GM23338 (cell line): Measurements from ENCODE around the gene PACSIN3. TPM values are rescaled to one million over a fixed set of nuclear protein-coding genes. Genes with fewer than 3 reads are reported as not detected.

Experiments
- ATAC-seq: fragments of 200-7000 bp; cut with Tn5 transposase; 3 replicates; pipeline ENCODE4 v1.9.1; 2020
- DNase-seq: peaks from one replicate; pipeline ENCODE4 v3.0.0-alpha.2; 2015; ENCODE audit warnings: low spot score
- H2AFZ ChIP-seq: fragments of 200-600 bp; sonication (generic); 2 replicates; pipeline ENCODE4 v1.8.0; 2016; ENCODE audit warnings: antibody characterized with exemption, mild to moderate bottlenecking, moderate library complexity
- H3F3A ChIP-seq: fragments of 200-600 bp; sonication (generic); replicated peaks from 2 replicates; pipeline ENCODE4 v1.8.0; 2017; ENCODE audit warnings: antibody characterized with exemption, mixed run types, low read depth
- H3K27ac ChIP-seq: fragments of 200-600 bp; sonication (generic); 2 replicates; pipeline ENCODE4 v1.6.1; 2016; ENCODE audit warnings: low read depth
- H3K27me3 ChIP-seq: fragments of 200-600 bp; sonication (generic); 2 replicates; pipeline ENCODE4 v1.8.0; 2016; ENCODE audit warnings: mild to moderate bottlenecking, mixed run types, moderate library complexity; ENCODE audit not compliant: insufficient read depth
- H3K36me3 ChIP-seq: fragments of 200-600 bp; sonication (generic); 2 replicates; pipeline ENCODE4 v1.8.0; 2016; ENCODE audit warnings: mild to moderate bottlenecking; ENCODE audit not compliant: insufficient read depth
- H3K4me1 ChIP-seq: fragments of 200-600 bp; sonication (generic); 2 replicates; pipeline ENCODE4 v1.8.0; 2016; ENCODE audit warnings: mild to moderate bottlenecking, moderate library complexity; ENCODE audit not compliant: insufficient read depth
- H3K4me2 ChIP-seq: fragments of 200-600 bp; sonication (generic); 2 replicates; pipeline ENCODE4 v1.7.1; 2017; ENCODE audit warnings: mixed run types
- H3K4me3 ChIP-seq: fragments of 200-600 bp; sonication (generic); 2 replicates; pipeline ENCODE4 v1.6.1; 2016; ENCODE audit warnings: mixed run types
- H3K79me2 ChIP-seq: fragments of 200-600 bp; sonication (generic); replicated peaks from 2 replicates; pipeline ENCODE4 v1.8.0; 2017; ENCODE audit warnings: mild to moderate bottlenecking; ENCODE audit not compliant: insufficient read depth
- H3K9me2 ChIP-seq: fragments of 200-600 bp; sonication (generic); 2 replicates; pipeline ENCODE4 v1.8.0; 2017; ENCODE audit not compliant: insufficient read depth
- H4K20me1 ChIP-seq: fragments of 200-600 bp; sonication (generic); replicated peaks from 2 replicates; pipeline ENCODE4 v1.8.0; 2017; ENCODE audit warnings: mild to moderate bottlenecking; ENCODE audit not compliant: insufficient read depth
- H3K27ac Mint-ChIP-seq: 2 replicates; pipeline ENCODE4 v1.8.0; 2020; ENCODE audit warnings: inconsistent platforms, mild to moderate bottlenecking, moderate library complexity, mixed read lengths
- H3K27me3 Mint-ChIP-seq: 3 replicates; pipeline ENCODE4 v1.8.0; 2022; ENCODE audit warnings: low read depth, mild to moderate bottlenecking, moderate library complexity, mixed read lengths, inconsistent platforms; ENCODE audit not compliant: insufficient read depth, poor library complexity
- H3K36me3 Mint-ChIP-seq: 3 replicates; pipeline ENCODE4 v1.8.0; 2021; ENCODE audit warnings: low read depth, mild to moderate bottlenecking, inconsistent platforms, moderate library complexity, mixed read lengths
- H3K4me1 Mint-ChIP-seq: 3 replicates; pipeline ENCODE4 v1.8.0; 2020; ENCODE audit warnings: mild to moderate bottlenecking, inconsistent platforms, mixed read lengths
- H3K4me3 Mint-ChIP-seq: 3 replicates; pipeline ENCODE4 v1.8.0; 2021; ENCODE audit warnings: moderate library complexity, mild to moderate bottlenecking, inconsistent platforms, mixed read lengths
- H3K9me3 Mint-ChIP-seq: 3 replicates; pipeline ENCODE4 v1.8.0; 2020; ENCODE audit warnings: moderate library complexity, mild to moderate bottlenecking, inconsistent platforms, mixed read lengths
- CREB1 ChIP-seq: fragments of 250-450 bp; sonication (Bioruptor Pico); IDR thresholded peaks from 2 replicates; pipeline ENCODE4 v1.5.0; 2020; ENCODE audit warnings: low read depth, mild to moderate bottlenecking, moderate library complexity
- CTCF ChIP-seq, 2 experiments: fragments of 200-600 bp in 1 of 2; sonication (generic) in 1 of 2; conservative IDR thresholded peaks; 2 replicates each; pipeline versions ENCODE4 v1.5.1 to v1.6.1; 2016 to 2017; ENCODE audit warnings: antibody characterized with exemption in 2 of 2, low read depth in 2 of 2, mild to moderate bottlenecking in 2 of 2, moderate library complexity in 1 of 2
- EZH2 ChIP-seq: fragments of 200-600 bp; sonication (generic); IDR thresholded peaks from one replicate; pipeline ENCODE4 v1.8.0; 2017; ENCODE audit warnings: antibody characterized with exemption, mild to moderate bottlenecking, low read depth; ENCODE audit not compliant: unreplicated experiment
- JUNB ChIP-seq: IDR thresholded peaks from one replicate; pipeline ENCODE4 v1.6.1; 2016; ENCODE audit warnings: antibody characterized with exemption; ENCODE audit not compliant: unreplicated experiment
- ZNF462 ChIP-seq: fragments of 250-450 bp; sonication (Bioruptor Pico); IDR thresholded peaks from 2 replicates; pipeline ENCODE4 v1.5.0; 2020; ENCODE audit warnings: mild to moderate bottlenecking, moderate library complexity
- polyA plus RNA-seq: library from polyadenylated mRNA; unstranded; fragments of >200 nt; fragmentation: Nextera tagmentation; extraction: Ambion mirVana; gene quantifications from 2 replicates; pipeline ENCODE4 v1.2.1, GENCODE V29; 2016
- total RNA-seq: library from RNA; depleted of rRNA; stranded (reverse); fragments of >200 nt; shearing (Covaris generic); gene quantifications from 2 replicates; pipeline ENCODE4 v1.2.3, GENCODE V29; 2014

PACSIN3 gene
- total and polyA plus RNA-seq, 2 experiments from 2014 or later = 39.6 to 72.1 TPM

DNA sequence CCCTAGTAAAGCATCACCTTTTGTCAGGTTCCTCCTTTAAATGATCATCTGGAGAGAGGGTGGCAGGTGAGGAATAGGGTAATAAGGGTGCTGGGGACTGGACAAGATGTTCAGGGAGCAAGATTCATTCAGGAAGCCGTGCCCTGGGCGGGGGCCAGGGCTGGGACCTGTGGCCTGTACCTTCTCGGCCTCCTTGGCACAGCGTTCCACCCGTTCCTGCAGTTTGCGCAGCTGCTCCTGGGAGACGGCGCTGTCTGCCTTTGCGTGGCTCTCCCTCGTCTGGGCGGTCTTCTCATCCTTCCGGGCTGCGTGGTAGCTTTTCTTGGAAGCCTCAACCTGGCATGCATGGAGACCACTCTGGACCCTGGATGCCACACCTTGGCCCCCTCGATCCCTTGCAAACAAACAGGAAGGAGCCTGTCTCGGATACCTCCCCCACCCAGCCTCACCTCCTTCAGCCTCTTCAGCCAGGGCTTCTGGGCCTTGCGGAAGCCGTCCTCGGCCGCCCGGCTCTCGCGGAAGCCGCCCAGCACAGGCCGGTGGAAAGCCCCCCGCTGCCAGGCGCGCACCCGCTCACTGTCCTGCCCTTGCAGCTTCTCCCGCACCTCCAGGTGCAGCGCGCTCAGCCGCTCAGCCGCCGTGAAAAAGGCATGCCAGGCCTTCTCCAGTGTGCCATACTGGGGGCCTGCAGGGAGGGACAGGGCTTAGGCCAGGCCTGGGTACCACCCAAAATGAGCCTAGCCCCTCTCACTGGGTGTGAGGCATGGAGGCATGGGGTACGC, 6.0 kb downstream of the PACSIN3 start:
- Histone ChIP-seq H3K4me1 (peaks cover 14% of the 10 kb centered on the region), H3K9me2 (no peaks in the 10 kb centered on the region), H2AFZ (no peak overlapping the region), H3K36me3 (no peaks in the 10 kb centered on the region), H4K20me1 (no peaks in the 10 kb centered on the region; the same call in 1 of the 2 replicates), H3K27me3 (no peaks in the 10 kb centered on the region), H3F3A (peaks cover 21% of the 10 kb centered on the region), H3K4me2 (no peak overlapping the region), H3K79me2 (peaks cover 37% of the 10 kb centered on the region), H3K27ac (no peak overlapping the region), H3K4me3 (no peak overlapping the region)
- Mint-ChIP-seq H3K27ac (peak overlapping the region; percentile 9; the same call in 1 of the 2 replicates), H3K36me3 (peaks cover 12% of the 10 kb centered on the region; the same call in 1 of the 3 replicates), H3K9me3 (no peaks in the 10 kb centered on the region), H3K27me3 (peaks cover 22% of the 10 kb centered on the region), H3K4me3 (no peak overlapping the region), H3K4me1 (peaks cover 27% of the 10 kb centered on the region)
- TF ChIP-seq CREB1 (CRISPR knock-in tag) = no peak
- DNase-seq (no peak), ATAC-seq (no peak)

GRCh38 chr11:47179655-47179991, 6.6 kb downstream of the PACSIN3 start:
- Histone ChIP-seq H2AFZ (no peak overlapping the region), H3K79me2 (peaks cover 38% of the 10 kb centered on the region), H3K36me3 (no peaks in the 10 kb centered on the region), H3F3A (peaks cover 21% of the 10 kb centered on the region), H3K27me3 (no peaks in the 10 kb centered on the region), H3K4me2 (no peak overlapping the region), H3K27ac (no peak overlapping the region), H3K4me1 (peaks cover 9% of the 10 kb centered on the region; the same call in 1 of the 2 replicates), H3K4me3 (no peak overlapping the region), H3K9me2 (no peaks in the 10 kb centered on the region), H4K20me1 (no peaks in the 10 kb centered on the region; the same call in 1 of the 2 replicates)
- Mint-ChIP-seq H3K4me1 (peaks cover 23% of the 10 kb centered on the region), H3K27me3 (peaks cover 22% of the 10 kb centered on the region), H3K4me3 (no peak overlapping the region), H3K36me3 (peaks cover 12% of the 10 kb centered on the region; the same call in 1 of the 3 replicates), H3K27ac (peak overlapping the region; percentile 9; the same call in 1 of the 2 replicates), H3K9me3 (no peaks in the 10 kb centered on the region)
- DNase-seq (peak; percentile 79), ATAC-seq (peak; percentile 34)
- TF ChIP-seq EZH2 (no peak), CTCF (conservative IDR thresholded peaks at IDR 0.05; ENCODE audit: low read depth in 2 of 2) (peak; percentile 66 to 71)

- Histone ChIP-seq H3K79me2 (peaks cover 38% of the 10 kb centered on the region), H3K4me1 (peaks cover 5% of the 10 kb centered on the region; the same call in 1 of the 2 replicates), H3K4me3 (no peak overlapping the region), H3K36me3 (no peaks in the 10 kb centered on the region), H3F3A (peaks cover 15% of the 10 kb centered on the region), H3K27ac (no peak overlapping the region), H3K4me2 (no peak overlapping the region), H3K9me2 (no peaks in the 10 kb centered on the region), H3K27me3 (no peaks in the 10 kb centered on the region), H4K20me1 (no peaks in the 10 kb centered on the region; the same call in 1 of the 2 replicates), H2AFZ (no peak overlapping the region)
- DNase-seq (no peak), ATAC-seq (no peak)
- no peak overlapping the region for H3K4me3 Mint-ChIP-seq
- peaks cover 19% of the 10 kb centered on the region for H3K4me1 Mint-ChIP-seq
- peaks cover 22% of the 10 kb centered on the region for H3K27me3 Mint-ChIP-seq
- no peaks in the 10 kb centered on the region for H3K9me3 Mint-ChIP-seq
- H3K27ac Mint-ChIP-seq = no peak overlapping the region
- H3K36me3 Mint-ChIP-seq = peaks cover 14% of the 10 kb centered on the region
- TF ChIP-seq ZNF462 (CRISPR knock-in tag) (no peak), JUNB (no peak), EZH2 (no peak)
Observed at GRCh38 chr11:47178737-47179654, 7.2 kb downstream of the PACSIN3 start.
